RPMI8226 (cell line): ENCODE measurements around the gene SFMBT2.
"Not testable (repeated sequence)": the region's sequence is repeated elsewhere in the genome, so short reads cannot be mapped to it uniquely, and the experiment has no call there.

ENCODE experiments used
- DNase-seq: peaks from one replicate; pipeline ENCODE4 v3.0.0-alpha.2; 2015

Gene SFMBT2

GRCh38 chr10:7258948-7259523 is 151.8 kb downstream of the SFMBT2 start:
- DNase-seq = no peak

GRCh38 chr10:7255517-7255916 is 155.3 kb downstream of the SFMBT2 start:
- no peak for DNase-seq

- no peak for DNase-seq
Observed at GRCh38 chr10:7251696-7252465, 159.0 kb downstream of the SFMBT2 start.

- no peak for DNase-seq
Observed at GRCh38 chr10:7250236-7250635, 160.6 kb downstream of the SFMBT2 start.

GRCh38 chr10:7248585-7249164 is 162.2 kb downstream of the SFMBT2 start:
- DNase-seq = no peak

- no peak for DNase-seq
Observed at GRCh38 chr10:7248148-7248547, 162.7 kb downstream of the SFMBT2 start.

- DNase-seq = no peak
Observed at GRCh38 chr10:7245505-7245904, 165.3 kb downstream of the SFMBT2 start.

GRCh38 chr10:7243873-7244272 is 167.0 kb downstream of the SFMBT2 start:
- peak; percentile 18 for DNase-seq

GRCh38 chr10:7243139-7243538 is 167.7 kb downstream of the SFMBT2 start:
- DNase-seq = no peak

- no peak for DNase-seq
Observed at GRCh38 chr10:7239312-7239985, 171.4 kb downstream of the SFMBT2 start.

GRCh38 chr10:7235376-7235775 is 175.5 kb downstream of the SFMBT2 start:
- DNase-seq = no peak

- DNase-seq = no peak
Observed at GRCh38 chr10:7234109-7234508, 176.7 kb downstream of the SFMBT2 start.

GRCh38 chr10:7233259-7233991 is 177.4 kb downstream of the SFMBT2 start:
- no peak for DNase-seq

GRCh38 chr10:7231509-7232414 is 179.1 kb downstream of the SFMBT2 start:
- DNase-seq = no peak

- no peak for DNase-seq
Observed at GRCh38 chr10:7230951-7231350, 179.9 kb downstream of the SFMBT2 start.

- no peak for DNase-seq
Observed at GRCh38 chr10:7230036-7230435, 180.8 kb downstream of the SFMBT2 start.

GRCh38 chr10:7225133-7225532 is 185.7 kb downstream of the SFMBT2 start:
- DNase-seq = no peak

GRCh38 chr10:7218968-7219367 is 191.9 kb downstream of the SFMBT2 start:
- DNase-seq = no peak

GRCh38 chr10:7212696-7213095 is 198.1 kb downstream of the SFMBT2 start:
- DNase-seq = not testable (repeated sequence)

GRCh38 chr10:7211857-7212577 is 198.8 kb downstream of the SFMBT2 start:
- DNase-seq = no peak

- no peak for DNase-seq
Observed at GRCh38 chr10:7210516-7210915, 200.3 kb downstream of the SFMBT2 start.
